Activated CD4-positive, alpha-beta memory T cell treated with anti-CD3 and anti-CD28 coated beads for 36 hours (primary cell): ENCODE measurements around the gene TFE3. TPM values are rescaled to one million over a fixed set of nuclear protein-coding genes. Genes with fewer than 3 reads are reported as not detected.

ENCODE experiments used
- CTCF ChIA-PET: fragments of 350-600 bp; sonication (Branson Sonifier 250); formaldehyde crosslinking; loops from one replicate; lab custom pipeline; 2021; ENCODE audit warnings: antibody characterized with exemption, inconsistent platforms; lab: Charles Lee
- POLR2A ChIA-PET: fragments of 350-600 bp; sonication (Branson Sonifier 250); formaldehyde crosslinking; loops from one replicate; lab custom pipeline; 2021; ENCODE audit warnings: antibody characterized with exemption; lab: Charles Lee
- DNase-seq: peaks from one replicate; pipeline ENCODE4 v3.0.0-alpha.2; 2020
- H3K27ac Mint-ChIP-seq: one replicate; pipeline ENCODE4 v1.8.0; 2021; ENCODE audit warnings: mixed read lengths
- H3K27me3 Mint-ChIP-seq: one replicate; pipeline ENCODE4 v1.8.0; 2021; ENCODE audit warnings: mixed read lengths
- H3K36me3 Mint-ChIP-seq: one replicate; pipeline ENCODE4 v1.8.0; 2021; ENCODE audit warnings: mixed read lengths
- H3K4me1 Mint-ChIP-seq: one replicate; pipeline ENCODE4 v1.8.0; 2021; ENCODE audit warnings: low read depth, mixed read lengths
- H3K4me3 Mint-ChIP-seq: one replicate; pipeline ENCODE4 v1.8.0; 2021; ENCODE audit warnings: mild to moderate bottlenecking, mixed read lengths
- H3K9me3 Mint-ChIP-seq: one replicate; pipeline ENCODE4 v1.8.0; 2021; ENCODE audit warnings: mixed read lengths
- intact Hi-C: fragments of 100-400 bp; cut with micrococcal nuclease; formaldehyde crosslinking; loops from one replicate; pipeline ENCODE4 v1.15.1; 2023
- total RNA-seq, 2 experiments: library from RNA; stranded (reverse); gene quantifications; one replicate each; pipeline ENCODE4 v1.2.3, GENCODE V29; 2021

The TFE3 gene
- total RNA-seq, 2 experiments from 2014 or later: 29.0 to 29.1 TPM

DNA sequence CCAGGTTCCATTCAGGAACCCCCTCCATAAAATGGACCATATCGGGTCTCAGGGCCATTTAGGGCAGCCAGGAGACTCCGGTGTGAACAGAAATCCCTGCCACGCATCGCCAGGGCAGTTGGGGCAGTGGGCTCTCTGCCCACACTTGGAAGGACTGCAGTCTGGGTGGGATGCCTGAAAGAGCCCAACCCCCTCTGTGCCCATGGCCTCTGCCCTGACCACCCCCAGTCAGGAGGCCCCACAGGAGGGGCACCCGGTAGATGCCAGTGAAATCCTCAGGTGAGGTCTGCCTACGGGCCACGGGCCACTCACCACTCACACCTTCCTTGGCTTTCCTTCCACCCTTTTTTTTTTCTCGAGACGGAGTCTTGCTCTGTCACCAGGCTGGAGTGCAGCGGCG, 25.9 kb upstream of the TFE3 start:
- ChIA-PET CTCF (no interaction called here), POLR2A (no interaction called here)
- Mint-ChIP-seq H3K36me3 (peaks cover 5% of the 10 kb centered on the region), H3K27me3 (no peaks in the 10 kb centered on the region), H3K4me3 (no peak overlapping the region), H3K27ac (no peak overlapping the region), H3K9me3 (no peaks in the 10 kb centered on the region), H3K4me1 (peaks cover 7% of the 10 kb centered on the region)
- DNase-seq: no peak
- intact Hi-C loops: no loop called here

DNA sequence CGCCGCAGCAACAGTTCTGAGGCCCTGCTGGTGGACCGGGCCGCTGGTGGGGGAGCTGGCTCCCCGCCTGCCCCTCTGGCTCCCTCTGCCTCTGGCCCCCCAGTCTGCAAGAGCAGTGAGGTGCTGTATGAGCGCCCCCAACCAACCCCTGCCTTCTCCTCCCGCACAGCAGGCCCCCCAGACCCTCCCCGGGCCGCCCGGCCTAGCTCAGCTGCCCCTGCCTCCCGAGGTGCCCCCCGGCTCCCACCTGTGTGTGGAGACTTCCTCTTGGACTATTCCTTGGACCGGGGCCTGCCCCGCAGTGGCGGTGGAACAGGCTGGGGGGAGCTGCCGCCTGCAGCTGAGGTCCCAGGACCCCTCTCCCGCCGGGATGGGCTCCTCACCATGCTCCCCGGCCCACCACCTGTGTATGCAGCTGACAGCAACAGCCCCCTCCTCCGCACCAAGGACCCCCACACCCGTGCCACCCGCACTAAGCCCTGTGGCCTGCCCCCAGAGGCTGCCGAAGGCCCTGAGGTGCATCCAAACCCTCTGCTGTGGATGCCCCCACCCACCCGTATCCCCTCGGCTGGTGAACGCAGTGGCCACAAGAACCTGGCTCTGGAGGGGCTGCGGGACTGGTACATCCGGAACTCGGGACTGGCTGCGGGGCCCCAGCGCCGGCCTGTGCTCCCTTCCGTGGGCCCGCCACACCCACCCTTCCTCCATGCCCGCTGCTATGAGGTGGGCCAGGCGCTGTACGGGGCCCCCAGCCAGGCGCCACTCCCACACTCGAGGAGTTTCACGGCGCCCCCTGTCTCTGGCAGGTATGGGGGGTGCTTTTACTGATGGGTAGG, 24.3 kb upstream of the TFE3 start:
- no peaks in the 10 kb centered on the region for H3K4me1 Mint-ChIP-seq

GRCh38 chrX:49066690-49067089, 23.5 kb upstream of the TFE3 start:
- no peaks in the 10 kb centered on the region for H3K9me3 Mint-ChIP-seq
- DNase-seq: no peak
- no peak overlapping the region for H3K27ac Mint-ChIP-seq
- intact Hi-C loops: no loop called here
- H3K4me3 Mint-ChIP-seq: no peak overlapping the region
- H3K4me1 Mint-ChIP-seq: no peaks in the 10 kb centered on the region
- H3K36me3 Mint-ChIP-seq: peaks cover 2% of the 10 kb centered on the region
- CTCF ChIA-PET: no interaction called here
- no peaks in the 10 kb centered on the region for H3K27me3 Mint-ChIP-seq
- POLR2A ChIA-PET: no interaction called here

More for the DNA sequence above, 24.3 kb upstream of the TFE3 start:
- ChIA-PET CTCF (no interaction called here), POLR2A (no interaction called here)
- no peak overlapping the region for H3K27ac Mint-ChIP-seq
- no peaks in the 10 kb centered on the region for H3K9me3 Mint-ChIP-seq
- no peak for DNase-seq
- no peak overlapping the region for H3K4me3 Mint-ChIP-seq
- H3K27me3 Mint-ChIP-seq: no peaks in the 10 kb centered on the region
- intact Hi-C loops: no loop called here
- H3K36me3 Mint-ChIP-seq: peaks cover 5% of the 10 kb centered on the region

DNA sequence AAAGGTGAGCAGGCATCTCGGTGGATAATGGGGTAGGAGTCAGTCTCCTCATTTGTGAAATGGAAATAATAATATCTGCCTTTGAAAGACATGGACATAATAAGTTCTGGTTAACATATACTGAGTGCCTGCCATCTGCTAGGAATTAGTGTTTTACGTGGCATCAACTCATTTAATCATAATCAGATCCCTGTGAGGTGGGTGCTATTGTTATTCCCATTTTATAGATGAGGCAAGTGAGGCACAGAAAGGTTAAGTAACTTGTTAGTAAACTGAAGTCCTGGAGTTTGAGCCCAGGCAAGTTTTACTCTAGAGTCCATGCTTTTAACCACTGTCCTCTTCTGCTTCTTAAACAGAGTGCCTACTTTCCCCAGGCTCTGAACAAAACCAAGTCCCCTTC, 23.1 kb upstream of the TFE3 start:
- POLR2A ChIA-PET: no interaction called here
- H3K27ac Mint-ChIP-seq: no peak overlapping the region
- DNase-seq: no peak
- no peaks in the 10 kb centered on the region for H3K4me1 Mint-ChIP-seq
- no peaks in the 10 kb centered on the region for H3K27me3 Mint-ChIP-seq
- intact Hi-C loops: no loop called here
- CTCF ChIA-PET: no interaction called here
- no peaks in the 10 kb centered on the region for H3K9me3 Mint-ChIP-seq
- H3K36me3 Mint-ChIP-seq: no peaks in the 10 kb centered on the region
- no peak overlapping the region for H3K4me3 Mint-ChIP-seq

DNA sequence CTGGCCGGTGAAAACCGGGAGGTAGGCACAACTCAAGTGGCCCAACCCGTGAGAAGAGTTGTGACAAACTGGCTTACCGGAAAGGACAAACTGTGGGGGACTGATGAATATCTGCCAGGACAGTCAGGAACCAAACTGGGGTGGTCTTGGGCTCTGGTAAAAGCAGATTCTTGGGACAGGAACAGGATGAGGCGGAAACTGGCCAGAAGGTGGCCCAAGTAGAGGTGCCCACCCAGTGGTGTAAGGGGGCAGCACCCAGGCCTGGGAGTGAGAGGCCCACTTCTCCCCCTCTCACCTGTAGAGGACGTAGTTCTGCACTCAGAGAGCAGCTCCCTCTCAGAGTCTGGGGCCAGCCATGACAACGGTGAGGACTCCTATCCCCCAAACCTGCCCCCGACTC, 21.6 kb upstream of the TFE3 start:
- CTCF ChIA-PET: no interaction called here

DNA sequence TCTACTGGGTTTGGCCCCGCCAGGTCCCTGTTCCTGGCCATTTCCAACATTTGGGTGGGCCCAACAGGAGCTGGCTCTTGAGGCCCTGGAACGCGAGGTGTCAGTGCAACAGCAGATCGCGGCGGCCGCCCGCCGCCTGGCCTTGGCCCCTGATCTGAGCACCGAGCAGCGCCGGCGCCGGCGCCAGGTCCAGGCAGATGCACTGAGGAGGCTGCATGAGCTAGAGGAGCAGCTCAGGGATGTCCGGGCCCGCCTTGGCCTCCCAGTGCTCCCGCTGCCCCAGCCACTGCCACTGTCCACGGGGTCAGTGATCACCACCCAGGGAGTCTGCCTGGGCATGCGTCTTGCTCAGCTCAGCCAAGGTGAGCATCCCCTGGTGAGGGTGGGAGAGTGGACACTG, 21.1 kb upstream of the TFE3 start:
- intact Hi-C loops: no loop called here
- no peak overlapping the region for H3K4me3 Mint-ChIP-seq
- H3K4me1 Mint-ChIP-seq: no peaks in the 10 kb centered on the region
- H3K27me3 Mint-ChIP-seq: no peaks in the 10 kb centered on the region
- ChIA-PET CTCF (no interaction called here), POLR2A (no interaction called here)
- no peak for DNase-seq
- H3K36me3 Mint-ChIP-seq: no peaks in the 10 kb centered on the region
- no peak overlapping the region for H3K27ac Mint-ChIP-seq
- no peaks in the 10 kb centered on the region for H3K9me3 Mint-ChIP-seq

More for the DNA sequence above, 21.6 kb upstream of the TFE3 start:
- Mint-ChIP-seq H3K36me3 (no peaks in the 10 kb centered on the region), H3K4me1 (no peaks in the 10 kb centered on the region), H3K9me3 (no peaks in the 10 kb centered on the region), H3K27ac (no peak overlapping the region), H3K4me3 (no peak overlapping the region), H3K27me3 (no peaks in the 10 kb centered on the region)
- DNase-seq: no peak
- intact Hi-C loops: no loop called here
- POLR2A ChIA-PET: no interaction called here

DNA sequence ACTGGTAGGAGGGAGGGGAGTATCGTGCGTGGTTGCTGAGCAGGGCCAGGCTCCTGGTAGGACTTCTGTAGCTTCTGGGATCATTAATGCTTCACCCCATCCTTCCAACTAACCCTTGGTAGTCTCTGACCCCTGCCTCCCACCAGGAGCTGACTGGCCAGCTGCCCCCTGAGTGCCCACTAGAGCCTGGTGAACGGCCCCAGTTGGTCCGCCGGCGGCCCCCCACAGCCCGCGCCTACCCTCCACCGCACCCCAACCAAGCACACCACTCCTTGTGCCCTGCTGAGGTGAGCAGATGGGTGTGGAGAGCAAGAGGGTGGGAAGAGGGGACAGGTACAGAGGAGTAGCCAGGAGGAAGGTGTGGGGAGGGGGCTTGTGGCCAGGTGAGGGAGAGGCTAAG, 20.6 kb upstream of the TFE3 start:
- Mint-ChIP-seq H3K27ac (no peak overlapping the region), H3K9me3 (no peaks in the 10 kb centered on the region), H3K4me3 (no peak overlapping the region), H3K4me1 (no peaks in the 10 kb centered on the region), H3K27me3 (no peaks in the 10 kb centered on the region), H3K36me3 (no peaks in the 10 kb centered on the region)
- CTCF ChIA-PET: no interaction called here
- no peak for DNase-seq
- POLR2A ChIA-PET: no interaction called here
- intact Hi-C loops: no loop called here

DNA sequence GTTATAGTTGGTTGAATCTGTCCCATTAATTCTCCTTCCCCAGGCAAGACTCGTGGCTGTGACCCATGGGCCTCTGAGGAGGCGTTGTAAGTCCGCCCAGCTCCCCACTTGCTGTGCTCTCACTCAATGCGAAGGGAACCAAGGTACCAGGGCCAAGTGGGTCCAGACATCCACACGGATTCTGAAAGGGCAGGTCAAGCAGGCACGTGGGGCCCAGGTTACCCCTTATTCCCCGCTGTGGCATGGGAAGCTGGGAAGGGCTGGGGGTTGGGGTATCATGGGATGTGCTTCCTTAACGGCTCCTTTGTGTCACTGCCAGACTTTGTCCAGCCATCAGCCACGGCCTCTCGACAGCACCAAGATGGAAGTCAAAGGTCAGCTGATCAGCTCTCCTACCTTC, 18.8 kb upstream of the TFE3 start:
- Mint-ChIP-seq H3K9me3 (no peaks in the 10 kb centered on the region), H3K27me3 (no peaks in the 10 kb centered on the region), H3K27ac (no peak overlapping the region), H3K4me3 (no peak overlapping the region), H3K36me3 (no peaks in the 10 kb centered on the region), H3K4me1 (peaks cover 2% of the 10 kb centered on the region)
- CTCF ChIA-PET: no interaction called here
- DNase-seq: no peak
- intact Hi-C loops: no loop called here
- POLR2A ChIA-PET: no interaction called here

DNA sequence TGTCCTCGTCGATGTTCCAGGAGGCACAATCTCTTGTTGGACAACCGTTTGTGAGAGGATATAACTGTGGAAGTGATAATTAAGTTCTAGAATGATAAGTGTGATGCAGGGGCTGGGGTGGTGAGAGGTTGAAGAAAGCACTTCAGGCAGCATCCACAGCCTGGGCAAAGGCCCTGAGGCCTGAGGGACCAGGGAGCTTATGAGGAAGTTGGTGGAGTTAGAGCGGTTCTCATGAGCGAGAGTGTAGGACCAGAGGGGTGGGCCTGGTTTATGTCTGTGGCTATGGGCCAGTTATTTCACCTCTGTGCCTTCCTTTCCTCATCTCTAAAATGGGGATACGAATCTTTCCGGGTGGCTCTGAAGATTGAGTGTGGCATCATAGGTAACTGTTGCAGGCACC, 18.3 kb upstream of the TFE3 start:
- Mint-ChIP-seq H3K4me1 (peaks cover 5% of the 10 kb centered on the region), H3K36me3 (no peaks in the 10 kb centered on the region), H3K9me3 (no peaks in the 10 kb centered on the region), H3K4me3 (no peak overlapping the region), H3K27ac (no peak overlapping the region), H3K27me3 (no peaks in the 10 kb centered on the region)
- ChIA-PET CTCF (no interaction called here), POLR2A (no interaction called here)
- intact Hi-C loops: no loop called here
- no peak for DNase-seq

DNA sequence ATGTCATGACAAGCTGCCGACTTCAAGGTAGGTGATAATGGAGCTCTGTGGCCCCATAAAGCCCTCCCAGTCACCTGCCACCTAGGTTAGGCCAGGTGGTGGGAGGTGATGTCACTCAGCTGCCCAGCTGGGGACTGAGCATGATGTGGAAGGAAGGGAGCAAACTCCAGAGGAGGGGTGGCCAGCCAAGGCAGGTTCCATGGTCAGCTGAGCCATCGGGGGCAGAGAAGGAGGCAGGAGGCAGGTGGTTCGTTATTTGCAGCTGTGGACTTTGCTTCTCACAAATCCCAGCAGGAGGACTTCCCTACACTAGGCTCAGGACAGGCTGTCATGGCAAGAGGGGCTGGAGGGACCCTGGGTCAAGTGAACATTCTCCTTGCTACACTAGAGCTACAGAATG, 17.8 kb upstream of the TFE3 start:
- CTCF ChIA-PET: no interaction called here
- H3K27ac Mint-ChIP-seq: no peak overlapping the region

DNA sequence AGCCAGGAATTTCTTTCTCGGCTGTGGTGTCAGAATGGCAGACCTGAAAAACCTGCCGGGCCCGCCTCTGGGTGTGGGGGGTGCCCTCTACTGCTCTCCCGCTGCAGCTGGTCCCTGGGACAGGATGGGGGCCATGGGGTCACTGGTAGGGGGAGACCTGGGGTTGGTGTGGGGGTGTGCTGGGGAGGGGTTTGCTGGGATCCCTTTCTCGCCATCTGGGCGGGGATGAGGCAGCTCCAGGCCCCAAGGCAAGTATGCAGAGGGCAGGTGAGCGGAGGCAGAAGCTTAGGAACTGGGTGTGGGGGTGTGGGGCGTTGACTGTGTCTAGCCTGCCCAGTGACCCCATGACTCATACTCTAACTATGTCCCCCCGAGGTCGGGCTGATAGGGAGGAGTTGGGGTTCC, 16.5 kb upstream of the TFE3 start:
- intact Hi-C loops: no loop called here
- CTCF ChIA-PET: no interaction called here
- Mint-ChIP-seq H3K27me3 (no peaks in the 10 kb centered on the region), H3K9me3 (no peaks in the 10 kb centered on the region), H3K36me3 (no peaks in the 10 kb centered on the region), H3K27ac (no peak overlapping the region), H3K4me1 (peaks cover 17% of the 10 kb centered on the region), H3K4me3 (no peak overlapping the region)
- POLR2A ChIA-PET: no interaction called here
- DNase-seq: no peak

More for the DNA sequence above, 17.8 kb upstream of the TFE3 start:
- H3K27me3 Mint-ChIP-seq: no peaks in the 10 kb centered on the region
- H3K9me3 Mint-ChIP-seq: no peaks in the 10 kb centered on the region
- intact Hi-C loops: no loop called here
- no peak overlapping the region for H3K4me3 Mint-ChIP-seq
- no peak for DNase-seq
- H3K4me1 Mint-ChIP-seq: peaks cover 8% of the 10 kb centered on the region
- H3K36me3 Mint-ChIP-seq: no peaks in the 10 kb centered on the region
- POLR2A ChIA-PET: no interaction called here

GRCh38 chrX:49059201-49059600, 16.0 kb upstream of the TFE3 start:
- POLR2A ChIA-PET: no interaction called here
- no peaks in the 10 kb centered on the region for H3K9me3 Mint-ChIP-seq
- intact Hi-C loops: no loop called here
- H3K36me3 Mint-ChIP-seq: no peaks in the 10 kb centered on the region
- DNase-seq: no peak
- H3K27ac Mint-ChIP-seq: no peak overlapping the region
- peaks cover 22% of the 10 kb centered on the region for H3K4me1 Mint-ChIP-seq
- H3K4me3 Mint-ChIP-seq: no peak overlapping the region
- CTCF ChIA-PET: no interaction called here
- H3K27me3 Mint-ChIP-seq: no peaks in the 10 kb centered on the region

GRCh38 chrX:49058794-49059193, 15.6 kb upstream of the TFE3 start, which contains the start of gene CCDC120:
Gene CCDC120 (plus strand): TSS chrX:49058999. CDS start chrX:49062042, 3,043 bp downstream.
- Mint-ChIP-seq H3K36me3 (no peaks in the 10 kb centered on the region), H3K4me1 (peaks cover 26% of the 10 kb centered on the region), H3K27ac (no peak within 1 kb of the TSS)

More at GRCh38 chrX:49058794-49059193, 15.6 kb upstream of the TFE3 start, which contains the start of gene CCDC120:
- intact Hi-C loops: no loop called here
- no peak within 1 kb of the TSS for H3K4me3 Mint-ChIP-seq
- no peak for DNase-seq
- no peaks in the 10 kb centered on the region for H3K9me3 Mint-ChIP-seq
- POLR2A ChIA-PET: no interaction called here
- CTCF ChIA-PET: no interaction called here
- H3K27me3 Mint-ChIP-seq: no peaks in the 10 kb centered on the region
